Liver (tissue), 9 donors: ENCODE results near the gene NTF3. TPM values are rescaled to one million over a fixed set of nuclear protein-coding genes. Genes with fewer than 3 reads are reported as not detected.

Experiments
- DNase-seq: peaks from one replicate; pipeline ENCODE4 v3.0.0-alpha.2; 2017; ENCODE audit warnings: low spot score
- H3K27ac ChIP-seq, 2 donors: one replicate each; pipeline ENCODE4 v1.7.0; 2013; ENCODE audit warnings: inconsistent platforms in 2 of 2, low read length in 2 of 2, control low read depth in 1 of 2, low read depth in 1 of 2, mild to moderate bottlenecking in 1 of 2
- H3K27me3 ChIP-seq, 4 donors: one replicate each; pipeline versions ENCODE4 v1.6.1 to v1.7.0; 2013; ENCODE audit warnings: low read length in 3 of 4, inconsistent platforms in 1 of 4, mild to moderate bottlenecking in 1 of 4, moderate library complexity in 1 of 4; ENCODE audit not compliant: control insufficient read depth in 4 of 4, insufficient read depth in 4 of 4
- H3K36me3 ChIP-seq, 4 donors: one replicate each; pipeline versions ENCODE4 v1.6.1 to v1.7.0; 2013; ENCODE audit warnings: low read length in 3 of 4, mild to moderate bottlenecking in 3 of 4, low read depth in 1 of 4, moderate library complexity in 1 of 4; ENCODE audit not compliant: control insufficient read depth in 4 of 4, insufficient read depth in 3 of 4
- H3K4me1 ChIP-seq, 4 donors: one replicate each; pipeline versions ENCODE4 v1.6.1 to v1.7.0; 2013; ENCODE audit warnings: low read length in 3 of 4, mild to moderate bottlenecking in 3 of 4, moderate library complexity in 1 of 4; ENCODE audit not compliant: control insufficient read depth in 4 of 4, insufficient read depth in 4 of 4
- H3K4me3 ChIP-seq, 3 donors: one replicate each; pipeline versions ENCODE4 v1.6.1 to v1.7.0; 2013; ENCODE audit warnings: low read length in 3 of 3, control low read depth in 1 of 3, low read depth in 1 of 3, mild to moderate bottlenecking in 1 of 3
- H3K9ac ChIP-seq, 2 donors: one replicate each; pipeline ENCODE4 v1.7.0; 2013; ENCODE audit warnings: low read length in 2 of 2, mild to moderate bottlenecking in 2 of 2, moderate library complexity in 2 of 2, control low read depth in 1 of 2, low read depth in 1 of 2
- H3K9me3 ChIP-seq, 4 donors: one replicate each; pipeline versions ENCODE4 v1.6.1 to v1.7.0; 2013; ENCODE audit warnings: low read length in 3 of 4; ENCODE audit not compliant: control insufficient read depth in 4 of 4
- EGR1 ChIP-seq, 2 donors: IDR thresholded peaks; 2 replicates each; pipeline ENCODE4 v1.6.1; 2016 to 2018; ENCODE audit warnings: antibody characterized with exemption in 2 of 2, low read depth in 2 of 2
- FOXA1 ChIP-seq: IDR thresholded peaks from 2 replicates; pipeline ENCODE4 v1.6.1; 2016; ENCODE audit warnings: antibody characterized with exemption
- FOXA2 ChIP-seq: IDR thresholded peaks from 2 replicates; pipeline ENCODE4 v1.6.1; 2016; ENCODE audit warnings: antibody characterized with exemption
- GABPA ChIP-seq, 2 donors: IDR thresholded peaks in 1 of 2; conservative IDR thresholded peaks in 1 of 2; 2 replicates each; pipeline ENCODE4 v1.6.1; 2016; ENCODE audit warnings: antibody characterized with exemption in 2 of 2, mild to moderate bottlenecking in 1 of 2, moderate library complexity in 1 of 2
- HNF4A ChIP-seq, 2 donors: conservative IDR thresholded peaks; 2 replicates each; pipeline ENCODE4 v1.6.1; 2016; ENCODE audit warnings: antibody characterized with exemption in 2 of 2, mild to moderate bottlenecking in 2 of 2
- HNF4G ChIP-seq: IDR thresholded peaks from 2 replicates; pipeline ENCODE4 v1.6.1; 2016; ENCODE audit warnings: antibody characterized with exemption
- JUND ChIP-seq, 2 donors: IDR thresholded peaks; 2 replicates each; pipeline ENCODE4 v1.6.1; 2016; ENCODE audit warnings: antibody characterized with exemption in 2 of 2
- NR2F2 ChIP-seq: IDR thresholded peaks from 2 replicates; pipeline ENCODE4 v1.6.1; 2016; ENCODE audit warnings: antibody characterized with exemption
- RAD21 ChIP-seq, 2 donors: IDR thresholded peaks; 2 replicates each; pipeline ENCODE4 v1.6.1; 2016; ENCODE audit warnings: antibody characterized with exemption in 2 of 2, mild to moderate bottlenecking in 2 of 2
- RXRA ChIP-seq, 2 donors: IDR thresholded peaks; 2 replicates each; pipeline ENCODE4 v1.6.1; 2017 to 2018; ENCODE audit warnings: antibody characterized with exemption in 2 of 2, mild to moderate bottlenecking in 1 of 2
- SP1 ChIP-seq: IDR thresholded peaks from 2 replicates; pipeline ENCODE4 v1.6.1; 2018; ENCODE audit warnings: antibody characterized with exemption, mild to moderate bottlenecking
- TAF1 ChIP-seq: conservative IDR thresholded peaks from 2 replicates; pipeline ENCODE4 v1.6.1; 2016; ENCODE audit warnings: antibody characterized with exemption, mild to moderate bottlenecking
- YY1 ChIP-seq: IDR thresholded peaks from 2 replicates; pipeline ENCODE4 v1.6.1; 2016; ENCODE audit warnings: antibody characterized with exemption, mild to moderate bottlenecking
- WGBS: extraction: QIAGEN DNeasy Blood & Tissue Kit; methylation state at CpG from one replicate; pipeline ENCODE4 v1.1.7; 2013; 5-methylcytosine and 5-hydroxymethylcytosine counted together
- polyA plus RNA-seq, 2 donors: library from polyadenylated mRNA; stranded (reverse) in 1 of 2; unstranded in 1 of 2; fragments of 200-250 nt in 1 of 2; fragments of >200 nt in 1 of 2; fragmentation: Nextera tagmentation in 1 of 2; extraction: Ambion mirVana in 1 of 2; gene quantifications; one replicate each; pipeline versions ENCODE4 v1.2.1 to v1.2.3, GENCODE V29; 2013 to 2015
- total RNA-seq, 2 donors: library from RNA; depleted of rRNA; stranded (reverse); fragments of >200 nt; gene quantifications; one replicate each; pipeline ENCODE4 v1.2.3, GENCODE V29; 2014
- TF ChIP-seq, protein P1 (sequence below): IDR thresholded peaks from 2 replicates; pipeline ENCODE4 v1.6.1; 2016; ENCODE audit warnings: antibody characterized with exemption
- TF ChIP-seq, protein P2 (sequence below): IDR thresholded peaks from 2 replicates; pipeline ENCODE4 v1.6.1; 2016; ENCODE audit warnings: antibody characterized with exemption, mild to moderate bottlenecking
- TF ChIP-seq, protein P3 (sequence below): IDR thresholded peaks from 2 replicates; pipeline ENCODE4 v1.6.1; 2016; ENCODE audit warnings: antibody characterized with exemption
- TF ChIP-seq, protein P4 (sequence below): IDR thresholded peaks from 2 replicates; pipeline ENCODE4 v1.6.1; 2016; ENCODE audit warnings: antibody characterized with exemption
- TF ChIP-seq, protein P5 (sequence below): fragments of 150-350 bp; IDR thresholded peaks from 2 replicates; pipeline ENCODE4 v1.5.1; 2017; ENCODE audit warnings: improper control_type of control experiment, low read depth, low read length; ENCODE audit not compliant: missing input control
- donor health status: healthy.
- donor health status: healthy.
- donor health status: healthy.
- donor health status: healthy.
- donor health status: healthy.

NTF3 gene
- total and polyA plus RNA-seq, 4 donors = 0.89 to 2.8 (median 1.5) TPM

DNA sequence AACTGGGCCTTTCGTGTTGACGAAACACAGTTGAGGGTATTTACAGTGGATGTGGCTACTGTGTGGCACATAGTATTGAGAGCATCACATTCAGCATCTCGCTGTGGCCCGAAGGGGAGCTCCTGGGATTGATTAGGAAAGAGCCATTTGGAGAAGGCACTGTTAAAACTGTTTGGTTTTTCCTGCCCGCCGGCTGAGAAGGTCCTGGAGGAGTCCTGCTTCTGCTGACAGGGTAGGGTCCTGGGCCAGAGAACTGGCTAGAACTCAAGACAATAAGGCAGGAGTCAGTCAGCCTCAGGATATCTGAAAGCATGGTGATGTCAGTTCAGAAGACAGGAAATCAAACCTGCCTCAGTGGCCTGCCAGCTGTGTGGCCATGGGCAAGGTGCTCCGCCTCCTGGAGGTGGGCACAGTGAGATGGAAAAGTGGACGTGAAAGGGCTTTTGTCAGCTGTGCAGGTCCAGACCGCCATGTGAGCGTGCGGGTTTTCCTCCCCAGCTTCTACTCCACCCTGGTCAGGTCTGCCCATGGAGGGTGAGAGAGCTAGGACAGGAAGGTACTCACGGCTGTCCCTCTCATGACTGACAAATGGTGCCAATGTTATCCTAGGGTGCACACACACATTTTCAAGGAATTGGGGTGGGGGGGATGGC is 92.3 kb downstream of the NTF3 start:
- TF ChIP-seq SP1 = no peak
- TF ChIP-seq JUND (IDR thresholded peaks at IDR 0.05) = no peak
- TF ChIP-seq FOXA1 = no peak
- no peak for TF ChIP-seq EGR1 (IDR thresholded peaks at IDR 0.05; ENCODE audit: low read depth in 2 of 2)
- no peak for TF ChIP-seq NR2F2
- no peak for TF ChIP-seq HNF4G
- TF ChIP-seq YY1 = no peak
- TF ChIP-seq FOXA2 = no peak
- Histone ChIP-seq H3K27ac (no peak overlapping the region), H3K9ac (no peak overlapping the region), H3K4me1 (no peaks in the 10 kb centered on the region), H3K9me3 (no peaks in the 10 kb centered on the region), H3K4me3 (no peak overlapping the region), H3K27me3 (no peaks in the 10 kb centered on the region), H3K36me3 (no peaks in the 10 kb centered on the region)
- DNase-seq = no peak
- WGBS = 94% methylated on average over 12 of the region's 12 CpGs

DNA sequence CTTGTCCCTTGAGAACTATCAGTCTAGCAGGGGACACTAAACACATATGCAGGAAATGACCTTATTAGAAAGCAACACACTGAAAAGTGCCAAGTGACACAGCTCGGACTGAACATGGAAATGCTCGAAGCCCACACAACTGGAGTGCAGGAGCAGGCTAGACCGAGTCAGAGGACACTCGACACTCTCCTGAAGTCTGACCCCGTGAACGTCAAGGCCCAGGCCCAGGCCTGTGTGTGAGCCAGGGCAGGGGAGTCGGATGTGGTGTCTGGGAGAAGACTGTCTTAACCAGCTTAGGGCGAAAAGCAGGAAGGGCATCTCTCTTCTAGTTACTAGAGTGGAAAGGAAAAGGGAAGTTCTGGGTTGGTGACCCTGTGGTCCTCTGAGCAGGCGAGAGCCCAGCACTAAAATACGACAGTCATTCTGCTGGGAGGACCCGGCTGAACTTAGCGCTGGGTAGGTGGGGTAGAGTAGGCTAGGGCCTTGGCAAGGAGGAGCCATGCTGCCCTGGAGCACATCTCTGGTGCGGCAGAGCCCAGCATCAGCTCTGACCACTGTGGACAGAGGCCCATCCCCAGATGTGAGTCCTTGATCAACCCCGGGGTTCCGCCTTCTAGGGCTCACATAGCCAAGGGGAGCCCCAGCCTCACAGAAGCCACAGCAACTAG is 93.0 kb downstream of the NTF3 start:
- H3K27ac ChIP-seq = no peak overlapping the region
- 87% methylated on average over 15 of the region's 15 CpGs for WGBS
- TF ChIP-seq, protein P1, sequence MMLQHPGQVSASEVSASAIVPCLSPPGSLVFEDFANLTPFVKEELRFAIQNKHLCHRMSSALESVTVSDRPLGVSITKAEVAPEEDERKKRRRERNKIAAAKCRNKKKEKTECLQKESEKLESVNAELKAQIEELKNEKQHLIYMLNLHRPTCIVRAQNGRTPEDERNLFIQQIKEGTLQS = no peak
- TF ChIP-seq GABPA (IDR thresholded peaks at IDR 0.05 in 1 of 2, conservative IDR thresholded peaks at IDR 0.05 in 1 of 2) = no peak
- TF ChIP-seq YY1 = no peak
- TF ChIP-seq, protein P2, sequence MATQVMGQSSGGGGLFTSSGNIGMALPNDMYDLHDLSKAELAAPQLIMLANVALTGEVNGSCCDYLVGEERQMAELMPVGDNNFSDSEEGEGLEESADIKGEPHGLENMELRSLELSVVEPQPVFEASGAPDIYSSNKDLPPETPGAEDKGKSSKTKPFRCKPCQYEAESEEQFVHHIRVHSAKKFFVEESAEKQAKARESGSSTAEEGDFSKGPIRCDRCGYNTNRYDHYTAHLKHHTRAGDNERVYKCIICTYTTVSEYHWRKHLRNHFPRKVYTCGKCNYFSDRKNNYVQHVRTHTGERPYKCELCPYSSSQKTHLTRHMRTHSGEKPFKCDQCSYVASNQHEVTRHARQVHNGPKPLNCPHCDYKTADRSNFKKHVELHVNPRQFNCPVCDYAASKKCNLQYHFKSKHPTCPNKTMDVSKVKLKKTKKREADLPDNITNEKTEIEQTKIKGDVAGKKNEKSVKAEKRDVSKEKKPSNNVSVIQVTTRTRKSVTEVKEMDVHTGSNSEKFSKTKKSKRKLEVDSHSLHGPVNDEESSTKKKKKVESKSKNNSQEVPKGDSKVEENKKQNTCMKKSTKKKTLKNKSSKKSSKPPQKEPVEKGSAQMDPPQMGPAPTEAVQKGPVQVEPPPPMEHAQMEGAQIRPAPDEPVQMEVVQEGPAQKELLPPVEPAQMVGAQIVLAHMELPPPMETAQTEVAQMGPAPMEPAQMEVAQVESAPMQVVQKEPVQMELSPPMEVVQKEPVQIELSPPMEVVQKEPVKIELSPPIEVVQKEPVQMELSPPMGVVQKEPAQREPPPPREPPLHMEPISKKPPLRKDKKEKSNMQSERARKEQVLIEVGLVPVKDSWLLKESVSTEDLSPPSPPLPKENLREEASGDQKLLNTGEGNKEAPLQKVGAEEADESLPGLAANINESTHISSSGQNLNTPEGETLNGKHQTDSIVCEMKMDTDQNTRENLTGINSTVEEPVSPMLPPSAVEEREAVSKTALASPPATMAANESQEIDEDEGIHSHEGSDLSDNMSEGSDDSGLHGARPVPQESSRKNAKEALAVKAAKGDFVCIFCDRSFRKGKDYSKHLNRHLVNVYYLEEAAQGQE = no peak
- TF ChIP-seq SP1 = no peak
- TF ChIP-seq RAD21 (IDR thresholded peaks at IDR 0.05) = no peak
- TF ChIP-seq, protein P3, sequence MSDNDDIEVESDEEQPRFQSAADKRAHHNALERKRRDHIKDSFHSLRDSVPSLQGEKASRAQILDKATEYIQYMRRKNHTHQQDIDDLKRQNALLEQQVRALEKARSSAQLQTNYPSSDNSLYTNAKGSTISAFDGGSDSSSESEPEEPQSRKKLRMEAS = no peak
- TF ChIP-seq, protein P4, sequence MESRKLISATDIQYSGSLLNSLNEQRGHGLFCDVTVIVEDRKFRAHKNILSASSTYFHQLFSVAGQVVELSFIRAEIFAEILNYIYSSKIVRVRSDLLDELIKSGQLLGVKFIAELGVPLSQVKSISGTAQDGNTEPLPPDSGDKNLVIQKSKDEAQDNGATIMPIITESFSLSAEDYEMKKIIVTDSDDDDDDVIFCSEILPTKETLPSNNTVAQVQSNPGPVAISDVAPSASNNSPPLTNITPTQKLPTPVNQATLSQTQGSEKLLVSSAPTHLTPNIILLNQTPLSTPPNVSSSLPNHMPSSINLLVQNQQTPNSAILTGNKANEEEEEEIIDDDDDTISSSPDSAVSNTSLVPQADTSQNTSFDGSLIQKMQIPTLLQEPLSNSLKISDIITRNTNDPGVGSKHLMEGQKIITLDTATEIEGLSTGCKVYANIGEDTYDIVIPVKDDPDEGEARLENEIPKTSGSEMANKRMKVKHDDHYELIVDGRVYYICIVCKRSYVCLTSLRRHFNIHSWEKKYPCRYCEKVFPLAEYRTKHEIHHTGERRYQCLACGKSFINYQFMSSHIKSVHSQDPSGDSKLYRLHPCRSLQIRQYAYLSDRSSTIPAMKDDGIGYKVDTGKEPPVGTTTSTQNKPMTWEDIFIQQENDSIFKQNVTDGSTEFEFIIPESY = no peak
- no peak for TF ChIP-seq NR2F2
- TF ChIP-seq FOXA2 = no peak
- TF ChIP-seq TAF1 = no peak
- TF ChIP-seq FOXA1 = no peak
- TF ChIP-seq JUND (IDR thresholded peaks at IDR 0.05) = no peak
- TF ChIP-seq, protein P5, sequence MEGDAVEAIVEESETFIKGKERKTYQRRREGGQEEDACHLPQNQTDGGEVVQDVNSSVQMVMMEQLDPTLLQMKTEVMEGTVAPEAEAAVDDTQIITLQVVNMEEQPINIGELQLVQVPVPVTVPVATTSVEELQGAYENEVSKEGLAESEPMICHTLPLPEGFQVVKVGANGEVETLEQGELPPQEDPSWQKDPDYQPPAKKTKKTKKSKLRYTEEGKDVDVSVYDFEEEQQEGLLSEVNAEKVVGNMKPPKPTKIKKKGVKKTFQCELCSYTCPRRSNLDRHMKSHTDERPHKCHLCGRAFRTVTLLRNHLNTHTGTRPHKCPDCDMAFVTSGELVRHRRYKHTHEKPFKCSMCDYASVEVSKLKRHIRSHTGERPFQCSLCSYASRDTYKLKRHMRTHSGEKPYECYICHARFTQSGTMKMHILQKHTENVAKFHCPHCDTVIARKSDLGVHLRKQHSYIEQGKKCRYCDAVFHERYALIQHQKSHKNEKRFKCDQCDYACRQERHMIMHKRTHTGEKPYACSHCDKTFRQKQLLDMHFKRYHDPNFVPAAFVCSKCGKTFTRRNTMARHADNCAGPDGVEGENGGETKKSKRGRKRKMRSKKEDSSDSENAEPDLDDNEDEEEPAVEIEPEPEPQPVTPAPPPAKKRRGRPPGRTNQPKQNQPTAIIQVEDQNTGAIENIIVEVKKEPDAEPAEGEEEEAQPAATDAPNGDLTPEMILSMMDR = no peak
- no peak for TF ChIP-seq HNF4G
- no peak for TF ChIP-seq EGR1 (IDR thresholded peaks at IDR 0.05; ENCODE audit: low read depth in 2 of 2)
- no peak for TF ChIP-seq HNF4A (conservative IDR thresholded peaks at IDR 0.05)
- no peak for TF ChIP-seq RXRA (IDR thresholded peaks at IDR 0.05)
- no peak for DNase-seq
- H3K9me3 ChIP-seq = no peaks in the 10 kb centered on the region
- no peaks in the 10 kb centered on the region for H3K27me3 ChIP-seq
- no peaks in the 10 kb centered on the region for H3K36me3 ChIP-seq
- no peaks in the 10 kb centered on the region for H3K4me1 ChIP-seq
- no peak overlapping the region for H3K9ac ChIP-seq
- H3K4me3 ChIP-seq = no peak overlapping the region
